Right kidney (tissue), 1 donor: ENCODE results near the gene TMEM163.
A peak's percentile ranks its signal among the peaks of the same experiment; 100 is the strongest.

Experiments
- DNase-seq: peaks from one replicate; pipeline ENCODE4 v3.0.0-alpha.2; 2016

The TMEM163 gene

GRCh38 chr2:134432435-134432883 is 286.3 kb downstream of the TMEM163 start:
- DNase-seq = no peak

GRCh38 chr2:134431838-134432434 is 286.9 kb downstream of the TMEM163 start:
- no peak for DNase-seq

- no peak for DNase-seq
Measured at GRCh38 chr2:134429886-134430285, 288.9 kb downstream of the TMEM163 start.

DNA sequence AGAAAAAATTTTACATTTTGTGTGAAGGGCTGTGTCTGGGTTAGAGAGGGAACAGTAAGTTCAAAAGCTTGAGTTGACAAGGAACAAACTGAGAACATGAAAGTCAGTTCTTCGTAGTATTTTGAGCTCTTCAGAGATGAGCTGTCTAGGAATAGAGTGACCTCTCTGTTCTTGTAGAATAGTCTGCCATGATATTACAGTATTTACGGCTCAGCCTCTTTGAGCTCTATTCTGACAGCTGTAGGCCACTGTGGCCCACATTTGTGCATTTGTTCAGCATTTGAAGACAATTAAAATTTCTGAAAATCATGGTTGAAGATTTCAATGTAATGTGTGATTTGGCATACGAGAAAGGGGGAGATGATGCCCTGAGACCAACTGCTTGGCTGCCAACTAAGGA is 292.1 kb downstream of the TMEM163 start:
- DNase-seq = no peak

DNA sequence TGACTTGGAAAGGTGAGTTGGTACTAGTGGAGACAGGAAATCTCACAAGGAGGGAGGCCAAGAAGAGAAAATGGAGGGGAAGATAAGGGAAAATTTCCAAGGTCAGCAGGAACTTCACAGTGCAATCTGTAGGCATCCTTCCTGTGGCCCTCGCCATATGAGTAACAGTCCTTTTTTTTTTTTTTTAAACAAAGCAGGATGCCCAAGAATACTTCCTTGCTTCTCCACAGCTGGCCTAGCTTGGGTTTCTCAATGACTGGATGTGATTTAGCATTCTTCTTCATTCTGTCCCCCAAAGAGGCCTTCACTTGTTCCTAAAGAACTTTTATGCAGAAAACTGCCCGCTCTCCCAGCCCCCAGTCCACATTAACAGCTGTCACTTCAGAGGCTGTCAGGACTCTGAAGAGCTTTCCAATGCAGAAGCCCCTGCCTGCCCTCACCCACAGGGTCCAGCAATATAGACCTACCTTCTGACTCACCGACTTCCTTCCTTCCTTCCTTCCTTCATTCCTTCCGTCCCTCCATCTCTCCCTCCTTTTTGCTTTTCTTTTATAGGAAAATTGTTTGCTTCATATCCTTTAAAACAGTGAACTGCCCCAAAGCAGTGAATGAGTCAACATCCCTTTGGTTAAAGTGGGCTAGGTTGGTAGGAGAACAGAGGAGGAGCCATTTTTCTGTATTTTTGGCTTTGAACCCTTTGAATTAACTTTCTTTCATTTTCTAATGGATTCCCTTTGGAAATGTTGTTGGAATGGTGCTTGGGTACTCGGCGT is 292.9 kb downstream of the TMEM163 start:
- DNase-seq = no peak

DNA sequence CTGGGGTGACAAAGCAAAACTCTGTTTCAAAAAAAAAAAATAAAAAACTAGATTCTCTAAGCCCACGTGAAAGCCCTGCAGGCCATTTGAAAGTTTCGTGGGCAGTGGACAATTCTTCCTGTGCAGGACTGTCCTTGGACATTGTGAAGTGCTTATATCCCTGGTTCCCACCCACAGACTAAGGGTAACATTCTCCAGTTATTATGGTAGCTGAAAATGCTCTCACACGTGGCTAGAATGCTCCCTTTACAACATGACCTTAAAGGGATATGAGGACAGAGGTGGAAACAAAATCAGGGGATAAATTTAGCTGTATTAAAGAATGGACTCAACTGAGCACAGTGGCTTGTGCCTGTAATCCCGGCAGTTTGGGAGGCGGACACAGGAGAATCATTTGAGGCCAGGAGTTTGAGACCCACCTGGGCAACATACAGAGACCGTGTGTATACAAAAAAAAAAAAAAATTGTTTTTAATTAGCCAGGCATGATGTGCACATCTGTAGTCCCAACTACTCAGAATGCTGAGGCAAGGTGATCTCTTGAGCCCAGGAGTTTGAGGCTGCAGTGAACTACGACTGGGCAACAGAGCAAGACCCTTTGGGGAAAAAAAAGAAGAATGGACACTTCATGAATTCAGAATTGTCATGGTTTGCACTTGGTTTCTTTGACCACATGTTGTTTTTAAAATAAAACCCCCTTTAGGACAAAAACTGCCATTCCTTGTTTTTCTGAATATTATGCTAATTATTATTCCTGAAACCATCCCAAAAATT is 297.1 kb downstream of the TMEM163 start:
- DNase-seq = no peak

DNA sequence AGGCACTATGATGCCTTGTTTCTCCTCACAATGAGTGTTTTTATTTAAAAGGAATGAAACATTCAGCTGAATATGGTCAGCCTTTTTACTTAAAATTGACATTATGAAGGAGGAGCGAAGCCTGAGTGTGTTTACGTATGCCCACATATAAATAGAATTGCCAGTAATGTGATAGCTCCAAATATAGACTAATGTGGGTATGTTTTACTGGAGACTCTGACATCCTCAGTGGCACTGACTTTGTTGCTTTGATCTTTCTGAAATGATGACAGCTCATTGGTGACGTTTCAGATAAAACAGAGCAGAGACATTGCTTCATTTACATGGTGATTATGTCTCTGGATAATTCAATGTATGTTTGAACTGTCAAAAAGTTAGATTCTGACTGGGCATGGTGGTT is 297.9 kb downstream of the TMEM163 start:
- no peak for DNase-seq

GRCh38 chr2:134420259-134420658 is 298.5 kb downstream of the TMEM163 start:
- DNase-seq = no peak

- no peak for DNase-seq
Measured at GRCh38 chr2:134417968-134418582, 300.7 kb downstream of the TMEM163 start.

DNA sequence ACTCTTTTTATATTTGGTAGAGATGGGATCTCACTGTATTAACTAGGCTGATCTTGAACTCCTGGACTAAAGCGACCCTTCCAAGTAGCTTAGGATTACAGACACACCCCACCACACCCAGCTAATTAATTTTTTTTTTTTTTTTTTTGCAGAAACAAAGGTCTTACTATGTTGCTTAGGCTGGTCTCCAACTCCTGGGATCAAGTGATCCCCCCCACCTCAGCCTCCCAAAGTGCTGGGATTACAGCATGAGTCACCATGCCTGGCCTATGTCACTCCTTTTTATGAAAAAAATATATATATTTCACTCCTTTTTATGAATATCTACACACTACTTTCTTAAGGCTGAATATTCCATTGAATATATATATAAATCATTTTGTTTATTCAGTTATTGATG is 302.2 kb downstream of the TMEM163 start:
- DNase-seq = no peak

DNA sequence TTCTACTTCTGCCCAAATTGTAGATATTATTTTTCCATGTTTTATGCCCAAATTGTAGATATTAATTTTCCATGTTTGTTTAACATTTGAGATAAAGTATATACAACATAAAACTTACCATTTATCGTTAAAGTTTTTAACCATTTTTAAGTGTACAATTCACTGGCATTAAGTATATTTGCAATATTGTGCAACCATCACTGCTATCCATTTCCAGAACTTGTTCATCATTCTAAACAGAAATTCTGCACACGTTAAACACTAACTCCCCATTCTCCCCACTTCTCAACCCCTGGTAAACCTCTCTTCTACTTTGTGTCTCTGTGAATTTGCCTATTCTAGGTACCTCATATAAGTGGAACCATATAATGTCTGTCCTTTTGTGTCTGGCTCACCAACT is 302.8 kb downstream of the TMEM163 start:
- DNase-seq = no peak

DNA sequence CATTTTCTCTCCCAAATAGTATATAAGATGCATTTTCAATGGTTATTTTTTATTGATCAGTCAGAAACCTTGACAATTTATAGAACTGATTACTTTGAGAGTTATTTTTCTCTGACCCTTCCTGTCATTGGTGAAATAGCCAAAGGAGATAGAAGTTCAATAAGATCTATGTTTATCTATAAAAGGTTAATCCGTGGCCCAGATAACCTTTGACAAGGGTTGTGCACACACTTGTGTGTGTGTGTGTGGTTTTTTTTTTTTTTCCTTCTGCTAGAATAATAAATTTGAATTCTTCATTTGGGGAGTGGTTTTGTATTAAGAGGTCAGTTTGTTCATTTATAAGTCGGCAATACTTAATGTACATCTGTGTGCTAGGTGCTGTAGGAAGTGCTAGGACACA is 304.9 kb downstream of the TMEM163 start:
- DNase-seq = no peak

DNA sequence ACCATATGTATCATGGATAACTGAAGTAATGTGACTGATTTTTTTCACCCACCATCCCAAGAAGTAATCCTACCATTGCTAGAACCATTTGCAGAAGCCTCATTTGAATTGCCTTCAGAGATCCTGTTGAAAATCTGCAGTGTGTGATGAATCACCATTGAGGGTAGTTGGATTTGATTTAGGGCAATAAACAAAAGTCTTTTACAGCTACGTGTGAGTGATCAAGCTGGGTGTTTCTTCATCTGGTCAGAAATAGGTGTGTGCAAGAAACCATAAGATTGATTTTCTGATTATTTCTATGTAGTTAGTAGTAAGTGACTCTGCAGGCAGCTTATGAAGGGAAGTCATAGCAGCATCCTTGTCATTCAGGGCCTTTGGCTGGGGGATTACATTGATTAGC is 305.4 kb downstream of the TMEM163 start:
- no peak for DNase-seq

GRCh38 chr2:134412639-134412999 is 306.2 kb downstream of the TMEM163 start:
- DNase-seq = no peak

DNA sequence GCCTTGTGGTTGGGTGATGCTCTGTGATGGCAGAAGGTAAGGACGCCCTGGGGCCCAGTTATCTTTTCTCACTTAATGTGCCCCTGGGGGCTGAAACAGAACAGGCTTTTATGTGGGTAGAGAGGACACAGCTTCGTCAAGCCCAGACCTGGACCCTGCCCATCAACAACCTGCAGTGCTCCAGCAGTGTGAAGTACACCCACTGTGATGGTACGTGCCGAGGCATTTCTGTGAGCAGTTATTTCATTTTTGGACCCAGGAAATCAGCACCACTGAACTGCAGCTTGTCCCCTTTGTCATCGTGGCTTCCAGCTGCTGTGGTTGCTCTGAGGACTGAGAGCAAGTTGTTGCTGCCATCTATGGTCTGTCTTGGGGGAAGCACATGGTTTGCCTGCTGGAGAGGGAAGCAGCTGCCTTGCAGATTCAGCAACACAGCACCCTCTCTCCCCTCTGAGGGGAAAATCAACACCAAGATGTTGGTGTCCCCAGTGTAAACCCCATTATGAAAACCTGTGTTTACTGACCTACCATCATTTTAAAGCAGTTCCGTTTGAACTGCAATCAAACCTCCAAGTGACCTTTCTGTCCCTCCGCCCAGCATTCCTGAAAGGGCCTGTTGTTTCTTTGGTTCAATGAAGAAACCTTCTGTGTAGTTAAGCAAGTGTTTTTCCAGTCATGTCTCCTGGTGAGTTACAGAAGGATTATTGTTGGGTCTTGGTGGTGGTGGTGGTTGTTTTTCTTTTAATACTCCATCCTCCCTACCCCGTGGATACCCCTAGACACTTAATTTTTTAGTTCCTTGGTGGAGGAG is 306.8 kb downstream of the TMEM163 start:
- DNase-seq = peak; percentile 62

GRCh38 chr2:134411279-134411827 is 307.4 kb downstream of the TMEM163 start:
- no peak for DNase-seq

DNA sequence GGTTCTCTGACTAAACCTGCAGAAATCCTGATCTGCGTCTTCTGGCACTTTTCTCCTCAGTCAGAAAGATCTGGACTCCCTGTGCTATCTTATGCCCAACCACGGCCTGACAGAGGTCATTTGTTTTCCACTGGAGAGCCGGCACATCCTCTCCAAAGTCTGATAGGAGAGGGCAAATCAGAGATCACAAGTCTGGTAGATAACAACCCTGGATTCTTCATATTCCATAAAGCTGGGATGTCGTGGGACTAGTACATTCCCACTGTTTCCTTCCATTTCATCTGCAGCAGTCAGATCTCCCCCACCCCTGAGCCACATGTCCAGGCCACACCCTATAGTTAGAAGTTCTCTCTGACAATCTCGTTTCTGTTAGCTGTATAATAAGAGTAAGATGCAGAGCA is 308.0 kb downstream of the TMEM163 start:
- no peak for DNase-seq

- DNase-seq = no peak
Measured at GRCh38 chr2:134410006-134410405, 308.8 kb downstream of the TMEM163 start.

DNA sequence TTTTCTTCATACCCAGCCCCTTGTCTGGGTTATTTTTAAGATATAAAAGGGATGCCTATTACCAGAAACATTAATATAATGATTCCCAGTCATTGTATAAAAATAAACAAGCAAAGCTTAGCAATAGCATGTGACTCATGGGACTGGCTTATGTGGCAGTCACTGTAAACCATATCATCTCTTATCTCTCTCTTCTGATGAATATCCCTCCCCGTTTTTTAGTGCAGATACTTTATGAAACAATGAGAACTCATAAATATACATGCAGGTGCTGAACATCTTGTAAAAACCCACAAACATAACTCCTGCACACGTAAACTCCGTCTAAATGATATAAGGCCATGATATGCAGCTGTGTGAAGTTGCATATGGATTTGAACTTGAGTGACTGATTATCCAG is 310.0 kb downstream of the TMEM163 start:
- no peak for DNase-seq

- no peak for DNase-seq
Measured at GRCh38 chr2:134408386-134408785, 310.4 kb downstream of the TMEM163 start.

DNA sequence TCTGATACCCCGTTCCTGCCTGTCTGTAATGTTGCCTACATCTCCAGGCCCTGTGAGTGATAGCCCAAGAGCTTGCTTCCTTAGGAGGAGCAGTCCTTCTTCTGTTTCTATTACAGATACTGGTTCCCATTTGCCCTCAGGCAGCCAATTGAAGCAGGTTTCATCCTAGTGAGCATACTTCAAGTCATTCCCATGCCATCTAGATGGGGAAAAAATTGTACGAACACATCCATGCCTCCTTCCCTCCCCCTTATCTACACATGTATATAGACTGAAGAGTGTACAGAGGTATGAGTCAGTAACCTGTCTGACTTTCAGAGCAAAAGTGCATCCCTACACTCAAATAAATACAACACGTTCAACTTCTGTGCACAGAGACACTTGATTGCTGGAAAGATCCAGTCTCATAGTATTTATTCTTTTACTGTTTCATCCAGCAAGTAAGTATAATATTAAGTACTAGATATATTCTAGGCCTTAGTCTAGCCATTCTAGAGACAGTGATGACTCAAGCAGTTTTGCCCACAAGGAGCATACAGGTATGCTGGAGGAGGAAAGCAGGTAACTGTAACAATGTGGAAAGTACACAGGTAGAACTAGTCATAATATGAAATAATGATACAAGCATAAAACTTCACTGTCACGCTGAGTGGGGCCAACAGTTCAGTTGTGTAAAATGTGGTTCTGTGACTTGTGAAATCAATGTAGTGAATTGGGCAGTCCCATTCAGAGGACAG is 311.5 kb downstream of the TMEM163 start:
- no peak for DNase-seq
